Stimulated activated naive CD8-positive, alpha-beta T cell treated with anti-CD3 and anti-CD28 coated beads, Interleukin-15, amount 100 ng/mL, for 72 hours (primary cell): Measurements from ENCODE around the gene LIN28B.
A peak's percentile ranks its signal among the peaks of the same experiment; 100 is the strongest.

Experiments
- ATAC-seq: fragments of 150-1000 bp; cut with Tn5 transposase; 2 replicates; pipeline ENCODE4 v1.10.0; 2021; ENCODE audit warnings: mild to moderate bottlenecking, moderate library complexity
- DNase-seq, 2 donors: peaks; one replicate each; pipeline ENCODE4 v3.0.0; 2021 to 2022
- H3K27ac Mint-ChIP-seq, 2 donors: one replicate each; pipeline ENCODE4 v1.8.0; 2022; ENCODE audit warnings: mild to moderate bottlenecking in 2 of 2, mixed read lengths in 2 of 2, moderate library complexity in 2 of 2
- H3K27me3 Mint-ChIP-seq: one replicate; pipeline ENCODE4 v1.8.0; 2022; ENCODE audit warnings: mixed read lengths
- H3K4me1 Mint-ChIP-seq: one replicate; pipeline ENCODE4 v1.8.0; 2022; ENCODE audit warnings: mild to moderate bottlenecking, mixed read lengths
- H3K4me3 Mint-ChIP-seq, 2 donors: one replicate each; pipeline ENCODE4 v1.8.0; 2022; ENCODE audit warnings: mild to moderate bottlenecking in 2 of 2, mixed read lengths in 2 of 2, moderate library complexity in 1 of 2
- H3K9me3 Mint-ChIP-seq, 2 donors: one replicate each; pipeline ENCODE4 v1.8.0; 2022; ENCODE audit warnings: mixed read lengths in 2 of 2

The LIN28B gene

DNA sequence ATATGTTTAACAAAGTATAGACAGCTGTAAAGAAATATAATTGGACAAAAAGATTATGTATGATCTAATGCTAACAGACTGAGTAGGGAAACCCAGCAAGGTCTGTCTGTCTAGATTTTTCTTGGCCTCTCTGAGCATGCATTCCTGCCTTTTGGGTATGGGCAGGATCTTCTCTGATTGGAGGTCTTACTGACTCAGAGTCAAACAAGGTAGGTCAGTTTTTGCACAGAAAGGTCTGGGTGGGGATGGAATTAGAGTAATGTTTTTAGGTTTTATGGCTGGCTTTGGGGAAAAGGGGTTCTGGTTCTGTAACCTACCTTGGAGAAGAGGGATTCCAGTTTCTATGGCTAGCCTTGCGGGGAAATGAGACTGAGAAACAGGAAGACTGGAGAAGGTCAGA, 65.5 kb downstream of the LIN28B start:
- peaks cover 33% of the 10 kb centered on the region for H3K27me3 Mint-ChIP-seq
- H3K27ac Mint-ChIP-seq = no peak overlapping the region
- no peak for DNase-seq
- ATAC-seq = no peak
- no peaks in the 10 kb centered on the region for H3K9me3 Mint-ChIP-seq
- no peaks in the 10 kb centered on the region for H3K4me1 Mint-ChIP-seq
- H3K4me3 Mint-ChIP-seq = no peak overlapping the region

DNA sequence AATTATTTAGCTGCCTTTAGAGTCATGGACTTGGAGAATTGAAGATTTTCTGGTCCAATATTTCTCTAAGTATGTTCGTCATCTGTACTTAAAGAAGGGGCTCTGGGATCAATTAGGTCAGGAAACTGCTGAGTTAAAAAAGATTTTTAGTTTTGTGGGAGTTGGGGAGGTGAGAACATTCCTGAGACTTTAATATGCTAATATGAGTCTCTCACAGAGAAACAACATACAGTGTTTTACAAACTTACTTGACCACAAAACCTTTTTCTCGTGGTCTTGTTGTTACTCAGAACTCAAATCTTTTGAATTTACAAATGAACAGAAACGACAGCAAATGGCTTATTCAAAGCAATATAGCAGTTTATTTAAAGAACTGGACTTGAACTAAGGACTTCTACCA, 67.9 kb downstream of the LIN28B start:
- no peak for DNase-seq
- Mint-ChIP-seq H3K27ac (no peak overlapping the region), H3K4me3 (no peak overlapping the region), H3K4me1 (no peaks in the 10 kb centered on the region), H3K27me3 (peaks cover 23% of the 10 kb centered on the region), H3K9me3 (no peaks in the 10 kb centered on the region)
- ATAC-seq = no peak

DNA sequence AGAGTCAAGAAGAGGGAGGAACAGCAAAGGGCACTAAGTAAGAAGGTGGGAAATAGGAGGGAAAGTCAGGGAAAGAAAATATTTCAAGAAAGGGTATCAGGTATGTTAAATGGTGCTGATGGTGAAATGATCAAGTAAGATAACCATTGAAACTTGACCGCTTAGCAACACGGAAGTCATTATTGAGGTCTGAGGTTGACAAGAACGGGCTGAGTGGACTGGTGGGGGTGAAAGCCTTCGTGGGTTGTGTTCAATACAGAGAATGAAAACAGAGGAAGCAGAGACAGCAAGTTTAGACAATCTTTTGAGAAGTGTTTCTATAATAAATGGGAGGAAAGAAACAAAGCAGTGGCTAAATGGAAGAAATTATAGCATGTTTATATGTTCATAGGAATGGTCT, 72.0 kb downstream of the LIN28B start:
- no peaks in the 10 kb centered on the region for H3K9me3 Mint-ChIP-seq
- DNase-seq = no peak
- H3K4me1 Mint-ChIP-seq = no peaks in the 10 kb centered on the region
- no peak overlapping the region for H3K4me3 Mint-ChIP-seq
- no peak for ATAC-seq
- H3K27ac Mint-ChIP-seq = no peak overlapping the region
- H3K27me3 Mint-ChIP-seq = peaks cover 8% of the 10 kb centered on the region

DNA sequence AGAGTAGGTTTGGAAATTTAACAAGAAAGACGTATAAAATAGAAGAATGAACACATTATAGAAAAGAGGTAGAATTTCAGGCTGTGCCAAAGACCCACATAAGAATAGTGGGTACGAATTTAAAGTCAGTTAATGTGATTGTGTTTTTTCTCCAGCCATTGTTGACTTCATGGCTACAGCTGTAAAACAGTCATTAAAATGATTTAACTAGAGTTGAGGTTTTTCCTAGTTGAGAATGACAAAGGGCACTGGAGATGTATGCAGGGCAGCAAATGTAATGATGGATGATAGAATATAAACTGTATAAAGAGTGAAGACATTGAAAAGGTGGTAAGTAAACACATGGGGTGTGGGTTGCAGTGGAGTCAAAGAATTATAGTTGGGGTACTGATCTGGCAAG, 72.7 kb downstream of the LIN28B start:
- Mint-ChIP-seq H3K4me1 (no peaks in the 10 kb centered on the region), H3K9me3 (no peaks in the 10 kb centered on the region), H3K27ac (no peak overlapping the region), H3K4me3 (no peak overlapping the region), H3K27me3 (peaks cover 8% of the 10 kb centered on the region)
- DNase-seq (no peak), ATAC-seq (no peak)

DNA sequence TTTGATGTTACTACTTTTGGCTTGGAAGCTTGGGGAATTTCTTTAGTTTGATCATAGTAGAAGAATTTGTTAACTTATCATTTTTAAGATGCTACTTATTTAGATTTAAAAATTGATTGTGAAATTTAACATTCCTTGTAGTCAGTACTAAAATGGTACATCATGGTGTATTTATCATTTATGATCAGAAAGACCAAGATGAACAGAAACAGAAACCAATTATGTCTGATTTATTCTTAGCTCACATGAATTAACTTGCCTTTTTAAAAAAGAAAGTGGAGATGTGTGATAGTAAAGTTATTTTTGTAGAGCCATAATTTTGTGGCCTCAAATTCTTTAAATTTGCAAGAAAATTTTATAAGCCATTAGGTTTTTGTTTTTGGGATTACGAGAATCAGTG, 77.6 kb downstream of the LIN28B start:
- DNase-seq (no peak), ATAC-seq (no peak)
- H3K27me3 Mint-ChIP-seq = peaks cover 25% of the 10 kb centered on the region
- H3K4me3 Mint-ChIP-seq = no peak overlapping the region
- H3K27ac Mint-ChIP-seq = no peak overlapping the region
- no peaks in the 10 kb centered on the region for H3K9me3 Mint-ChIP-seq
- no peaks in the 10 kb centered on the region for H3K4me1 Mint-ChIP-seq

DNA sequence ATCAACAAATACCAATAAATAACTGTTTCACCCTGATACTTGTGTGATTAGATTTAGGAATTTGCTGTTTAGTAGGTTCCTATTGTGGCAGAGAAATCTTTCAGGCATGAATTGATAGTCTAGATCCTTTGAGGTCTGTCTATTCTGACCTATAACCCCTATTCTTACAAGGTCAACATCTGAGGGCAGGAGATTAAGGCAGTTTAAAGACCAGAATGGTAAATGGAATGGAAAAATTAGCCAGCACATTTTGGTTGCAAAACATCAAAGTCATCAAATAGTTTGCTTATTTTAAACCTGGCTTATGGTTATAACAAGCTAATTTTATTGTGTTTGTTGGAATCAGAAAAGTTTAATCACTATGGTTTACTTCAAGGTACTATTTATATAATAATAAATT, 78.4 kb downstream of the LIN28B start:
- no peak overlapping the region for H3K4me3 Mint-ChIP-seq
- no peak for DNase-seq
- no peak overlapping the region for H3K27ac Mint-ChIP-seq
- H3K9me3 Mint-ChIP-seq = no peaks in the 10 kb centered on the region
- H3K4me1 Mint-ChIP-seq = no peaks in the 10 kb centered on the region
- ATAC-seq = no peak
- H3K27me3 Mint-ChIP-seq = peaks cover 25% of the 10 kb centered on the region

DNA sequence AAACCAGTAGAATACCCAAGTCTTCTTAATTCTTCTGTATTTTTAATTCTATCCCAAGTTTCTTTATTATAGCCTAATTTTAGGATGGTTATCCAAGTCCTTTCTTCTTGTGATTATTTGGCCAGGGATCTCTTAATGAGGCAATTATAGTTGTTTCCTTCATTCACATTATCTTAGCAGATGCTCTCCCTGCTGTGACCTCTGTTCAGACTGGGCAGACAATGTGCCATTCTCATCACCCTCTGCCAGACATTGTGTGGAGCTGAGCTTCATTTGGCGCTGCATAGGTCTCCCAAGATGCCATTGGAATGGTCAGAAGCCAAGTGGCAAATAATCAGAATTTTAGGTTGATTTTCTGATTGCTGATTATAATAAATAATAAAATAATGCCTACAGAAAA, 79.4 kb downstream of the LIN28B start:
- ATAC-seq = no peak
- no peaks in the 10 kb centered on the region for H3K4me1 Mint-ChIP-seq
- peaks cover 25% of the 10 kb centered on the region for H3K27me3 Mint-ChIP-seq
- DNase-seq = no peak
- no peak overlapping the region for H3K27ac Mint-ChIP-seq
- H3K9me3 Mint-ChIP-seq = no peaks in the 10 kb centered on the region
- H3K4me3 Mint-ChIP-seq = no peak overlapping the region

DNA sequence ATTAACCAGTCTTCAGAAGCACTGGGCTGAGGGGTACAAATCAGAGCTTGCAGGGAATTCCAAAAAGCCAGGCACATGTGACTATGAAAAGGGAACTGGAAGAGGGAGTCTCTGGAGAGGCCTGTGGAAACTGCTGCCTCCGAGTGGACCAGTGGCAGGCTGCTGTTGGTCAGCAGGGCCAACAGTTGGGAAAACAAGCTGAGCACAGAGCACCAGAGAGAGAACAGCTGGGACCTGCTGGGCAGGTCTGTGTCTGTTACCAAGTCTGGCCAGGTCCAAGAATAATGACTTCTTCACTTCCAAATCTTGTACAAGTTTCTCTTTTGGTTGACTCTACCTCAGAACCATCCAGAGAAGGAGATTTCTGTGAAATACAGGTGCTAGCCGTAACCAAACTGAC, 81.4 kb downstream of the LIN28B start:
- Mint-ChIP-seq H3K4me1 (no peaks in the 10 kb centered on the region), H3K9me3 (no peaks in the 10 kb centered on the region), H3K4me3 (no peak overlapping the region), H3K27ac (no peak overlapping the region), H3K27me3 (peaks cover 25% of the 10 kb centered on the region)
- DNase-seq (no peak), ATAC-seq (no peak)

DNA sequence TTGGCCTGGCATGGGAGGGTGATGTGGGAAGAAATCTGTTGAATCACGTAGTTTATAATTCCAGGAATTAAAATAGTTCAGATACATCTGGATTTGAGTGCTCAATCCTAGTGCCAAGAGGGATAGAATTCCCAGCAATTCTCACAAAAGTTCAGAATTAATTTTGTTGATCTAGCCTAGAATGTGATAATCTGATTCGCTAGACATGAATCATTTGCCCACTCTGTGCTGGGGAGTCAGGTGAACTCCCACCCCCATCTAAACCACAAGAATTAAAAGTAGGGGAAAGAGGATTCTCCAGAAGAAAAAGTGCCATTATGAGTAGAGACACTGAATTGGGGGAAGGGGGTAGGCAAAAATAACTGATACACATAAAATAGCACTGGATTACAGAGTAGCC, 85.0 kb downstream of the LIN28B start:
- no peak for ATAC-seq
- H3K27me3 Mint-ChIP-seq = peaks cover 17% of the 10 kb centered on the region
- H3K4me3 Mint-ChIP-seq = no peak overlapping the region
- H3K27ac Mint-ChIP-seq = peak overlapping the region in 1 of 2 donors; percentile 15
- no peaks in the 10 kb centered on the region for H3K4me1 Mint-ChIP-seq
- DNase-seq = no peak
- no peaks in the 10 kb centered on the region for H3K9me3 Mint-ChIP-seq

DNA sequence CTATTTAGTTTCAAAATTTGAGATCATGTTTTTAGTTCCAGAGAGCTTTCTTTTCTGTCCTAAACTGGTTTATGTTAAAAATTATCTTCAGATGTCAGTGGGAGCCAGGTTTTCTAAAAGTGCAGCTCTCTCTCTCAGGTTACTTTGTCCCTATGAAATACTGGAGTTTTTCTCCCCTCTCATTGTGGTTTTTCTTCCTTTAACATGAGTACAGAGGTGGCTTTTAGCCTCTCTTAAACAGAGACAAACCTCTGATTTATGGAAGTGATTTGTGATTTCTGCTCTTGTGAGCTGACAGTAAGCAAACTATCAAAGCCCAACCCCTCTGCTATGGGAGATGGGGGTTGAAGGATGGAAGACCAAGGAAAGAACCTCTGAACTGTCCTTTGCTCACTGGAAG, 85.7 kb downstream of the LIN28B start:
- Mint-ChIP-seq H3K9me3 (no peaks in the 10 kb centered on the region), H3K4me1 (no peaks in the 10 kb centered on the region), H3K27me3 (peaks cover 17% of the 10 kb centered on the region), H3K4me3 (no peak overlapping the region), H3K27ac (no peak overlapping the region)
- DNase-seq (no peak), ATAC-seq (no peak)

DNA sequence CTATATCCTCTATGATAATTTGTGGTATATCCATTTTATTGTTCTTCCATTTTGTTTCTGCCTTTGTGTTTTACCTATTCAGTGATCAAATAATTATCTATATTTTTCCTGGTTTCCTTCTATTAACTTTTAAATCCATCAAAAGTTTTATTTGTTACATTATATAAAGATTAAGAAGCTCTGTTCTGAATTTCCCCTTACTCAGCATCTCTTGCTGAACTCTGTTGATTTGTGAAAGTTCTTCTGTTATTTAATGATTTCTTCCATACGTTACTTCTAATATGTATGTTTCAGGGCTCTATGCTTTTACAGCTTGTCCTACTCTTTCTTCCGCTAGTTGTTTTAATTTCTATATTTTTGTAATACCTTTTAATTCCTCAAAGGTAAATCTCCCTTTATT, 87.1 kb downstream of the LIN28B start:
- Mint-ChIP-seq H3K27ac (no peak overlapping the region), H3K9me3 (no peaks in the 10 kb centered on the region), H3K4me1 (no peaks in the 10 kb centered on the region), H3K27me3 (peaks cover 17% of the 10 kb centered on the region), H3K4me3 (no peak overlapping the region)
- ATAC-seq (no peak), DNase-seq (no peak)

DNA sequence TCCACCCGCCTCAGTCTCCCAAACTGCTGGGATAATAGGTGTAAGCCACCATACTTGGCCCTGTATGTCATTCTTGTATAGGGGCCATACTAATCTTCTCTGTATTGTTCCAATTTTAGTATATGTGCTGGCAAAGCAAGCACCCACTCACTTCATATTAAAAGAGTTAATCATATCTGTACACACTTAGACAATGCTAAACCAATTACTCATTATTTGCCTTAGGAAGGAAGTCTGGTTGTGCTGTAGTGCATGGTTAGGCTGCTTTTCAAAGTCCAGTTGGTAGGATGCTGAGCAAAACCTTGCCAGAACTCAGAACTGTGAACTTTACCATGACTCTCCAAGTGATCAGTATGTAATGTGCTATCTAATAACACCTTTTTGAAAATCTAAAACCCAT, 88.6 kb downstream of the LIN28B start:
- Mint-ChIP-seq H3K4me1 (no peaks in the 10 kb centered on the region), H3K27me3 (peaks cover 24% of the 10 kb centered on the region), H3K27ac (peak overlapping the region in 1 of 2 donors; percentile 12), H3K4me3 (no peak overlapping the region), H3K9me3 (no peaks in the 10 kb centered on the region)
- ATAC-seq = no peak
- DNase-seq = no peak

DNA sequence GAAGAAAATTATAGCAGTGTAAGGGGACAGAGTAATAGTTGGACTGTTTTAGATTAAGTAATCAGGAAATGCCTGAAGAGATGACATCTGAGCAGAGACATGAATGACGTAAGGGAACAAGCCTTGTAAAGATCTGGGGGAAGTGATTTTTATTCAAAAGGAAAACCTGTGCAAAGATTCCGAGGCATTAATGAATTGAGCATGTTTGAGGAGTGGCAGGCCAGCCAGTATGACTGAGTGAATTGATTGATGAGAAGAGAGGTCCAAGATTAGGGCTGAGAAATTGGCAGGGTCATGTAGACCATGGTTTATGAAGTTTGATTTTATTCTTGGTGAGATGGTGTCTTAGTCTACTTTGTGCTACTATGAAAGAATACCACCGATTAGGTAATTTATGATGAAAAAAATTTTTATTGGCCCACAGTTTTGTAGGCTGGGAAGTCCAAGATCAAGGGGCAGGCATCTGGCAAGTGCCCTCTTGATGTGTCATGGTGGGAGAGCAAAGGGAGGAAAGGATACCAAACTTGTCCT, 95.1 kb downstream of the LIN28B start:
- ATAC-seq = no peak
- Mint-ChIP-seq H3K9me3 (no peaks in the 10 kb centered on the region), H3K4me1 (no peaks in the 10 kb centered on the region), H3K27ac (no peak overlapping the region), H3K4me3 (no peak overlapping the region), H3K27me3 (peaks cover 56% of the 10 kb centered on the region)
- DNase-seq = no peak

DNA sequence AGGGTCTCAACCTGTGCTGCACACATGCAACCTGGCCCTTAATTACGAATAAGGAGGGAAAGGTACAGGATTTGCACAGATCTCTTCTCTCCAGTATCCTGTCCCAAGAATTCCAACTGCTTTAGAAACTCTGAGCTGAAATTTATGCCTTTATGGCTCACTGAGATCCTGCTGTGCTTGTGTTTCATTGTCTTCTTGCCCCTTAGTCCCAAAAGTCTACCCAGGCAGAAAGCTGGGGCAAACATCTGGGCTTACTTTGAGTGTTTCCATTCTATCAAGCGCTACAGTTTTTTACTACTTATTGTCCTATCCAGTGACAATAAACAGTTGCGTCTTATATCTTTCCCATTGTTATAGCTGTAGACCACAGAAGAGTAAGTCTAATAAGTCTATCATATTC, 99.7 kb downstream of the LIN28B start:
- Mint-ChIP-seq H3K4me1 (no peaks in the 10 kb centered on the region), H3K27ac (no peak overlapping the region), H3K9me3 (no peaks in the 10 kb centered on the region), H3K4me3 (no peak overlapping the region), H3K27me3 (peaks cover 63% of the 10 kb centered on the region)
- DNase-seq (no peak), ATAC-seq (no peak)

DNA sequence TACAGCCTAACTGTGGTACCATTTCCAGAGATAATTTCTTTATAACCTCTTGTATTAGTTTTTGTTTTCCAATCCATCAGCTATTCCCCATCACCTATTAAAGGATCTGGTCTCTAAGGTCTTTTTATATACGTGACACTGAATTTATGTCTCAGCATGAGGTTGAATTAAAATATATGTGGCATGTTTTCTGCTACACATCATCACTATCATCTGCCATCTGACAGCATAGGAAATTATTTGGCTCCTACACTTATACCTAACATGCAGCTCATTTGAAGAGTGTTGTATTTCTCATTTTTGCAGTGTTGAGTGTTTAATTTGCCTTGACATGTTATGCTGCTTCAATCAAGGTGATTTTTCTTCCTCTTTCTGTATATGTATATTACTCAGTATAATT, 100.3 kb downstream of the LIN28B start:
- ATAC-seq = no peak
- Mint-ChIP-seq H3K9me3 (no peaks in the 10 kb centered on the region), H3K4me1 (no peaks in the 10 kb centered on the region), H3K27me3 (peaks cover 58% of the 10 kb centered on the region), H3K27ac (no peak overlapping the region), H3K4me3 (no peak overlapping the region)
- no peak for DNase-seq

DNA sequence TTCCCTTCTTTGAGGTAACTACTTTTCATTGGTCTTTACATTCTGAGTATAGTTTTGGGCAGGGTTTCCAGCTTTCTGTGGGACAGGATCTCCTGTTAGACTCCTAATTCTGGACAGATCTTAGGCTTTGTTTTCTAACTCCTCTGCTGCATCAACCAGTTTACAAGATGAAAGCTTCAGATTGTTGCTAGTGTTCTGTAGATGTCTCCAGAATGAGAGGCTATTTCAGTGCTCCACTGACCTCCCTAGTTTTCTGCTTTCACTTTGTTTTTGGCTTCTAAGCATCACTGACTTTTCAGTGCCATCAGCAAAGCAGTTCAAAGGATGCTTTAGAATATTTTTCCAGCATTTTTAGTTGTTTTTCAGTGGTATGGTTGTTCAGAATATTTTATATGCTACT, 101.4 kb downstream of the LIN28B start:
- ATAC-seq = no peak
- Mint-ChIP-seq H3K9me3 (no peaks in the 10 kb centered on the region), H3K4me1 (no peaks in the 10 kb centered on the region), H3K27ac (no peak overlapping the region), H3K27me3 (peaks cover 56% of the 10 kb centered on the region), H3K4me3 (no peak overlapping the region)
- DNase-seq = no peak

DNA sequence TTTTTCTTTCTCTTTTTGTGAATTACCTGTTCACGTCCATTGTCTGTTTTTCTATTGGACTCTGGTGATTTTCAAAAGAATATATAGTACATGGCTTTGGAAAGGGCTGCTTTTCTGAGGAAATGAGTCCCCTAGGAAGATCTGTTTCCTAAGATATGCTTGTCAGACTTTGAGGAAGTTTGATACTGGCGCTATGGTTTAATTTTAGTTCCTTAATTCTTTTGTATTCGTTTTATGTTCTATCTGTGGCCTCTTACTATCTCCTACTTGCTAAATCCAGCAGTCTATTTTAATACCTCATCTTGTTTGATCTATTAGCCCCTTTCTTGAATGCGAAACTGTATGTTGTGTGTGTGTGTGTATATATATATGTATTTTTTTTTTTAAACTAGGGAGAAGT, 101.9 kb downstream of the LIN28B start:
- ATAC-seq = no peak

More for the DNA sequence above, 101.9 kb downstream of the LIN28B start:
- H3K9me3 Mint-ChIP-seq = no peaks in the 10 kb centered on the region
- H3K27me3 Mint-ChIP-seq = peaks cover 55% of the 10 kb centered on the region
- H3K4me3 Mint-ChIP-seq = no peak overlapping the region
- DNase-seq = no peak
- no peaks in the 10 kb centered on the region for H3K4me1 Mint-ChIP-seq
- H3K27ac Mint-ChIP-seq = no peak overlapping the region
